IMR-90 (cell line): ENCODE results near the gene CA11. TPM values are rescaled to one million over a fixed set of nuclear protein-coding genes. Genes with fewer than 3 reads are reported as not detected.

Experiments used
- ATAC-seq: fragments of 200-7000 bp; cut with Tn5 transposase; 2 replicates; pipeline ENCODE4 v1.9.1; 2020; ENCODE audit warnings: low read depth, mild to moderate bottlenecking, moderate library complexity
- BruUV-seq: library from RNA; stranded (reverse); fragments of 400-500 nt; replicated peaks from 2 replicates; lab custom pipeline; 2021; lab: Mats Ljungman, UMichigan
- CTCF ChIA-PET: fragments of 300-600 bp; formaldehyde crosslinking; extraction: SDS; loops from one replicate; lab custom pipeline; 2021; ENCODE audit warnings: antibody characterized with exemption; lab: Yijun Ruan, JAX
- POLR2A ChIA-PET: fragments of 300-600 bp; sonication (Branson Sonifier 250); formaldehyde crosslinking; loops from one replicate; lab custom pipeline; 2022; ENCODE audit warnings: antibody characterized with exemption; ENCODE audit not compliant: unreplicated experiment; lab: Charles Lee
- DNase-seq: peaks from one replicate; pipeline ENCODE4 v3.0.0; 2013
- H2AFZ ChIP-seq: replicated peaks from 2 replicates; pipeline ENCODE3; 2013; ENCODE audit warnings: low read length, mild to moderate bottlenecking; ENCODE audit not compliant: poor library complexity
- H2AK5ac ChIP-seq: 2 replicates; pipeline ENCODE4 v1.6.1; 2013; ENCODE audit warnings: low read depth, low read length, inconsistent platforms
- H2AK9ac ChIP-seq: replicated peaks from 2 replicates; pipeline ENCODE3; 2013; ENCODE audit warnings: mild to moderate bottlenecking, low read depth, low read length, moderate library complexity; ENCODE audit not compliant: poor library complexity
- H2BK120ac ChIP-seq: 2 replicates; pipeline ENCODE4 v1.6.1; 2013; ENCODE audit warnings: low read depth, low read length, inconsistent platforms
- H2BK15ac ChIP-seq: 3 replicates; pipeline ENCODE4 v1.6.1; 2013; ENCODE audit warnings: low read depth, low read length, inconsistent platforms
- H2BK20ac ChIP-seq: 2 replicates; pipeline ENCODE4 v1.6.1; 2013; ENCODE audit warnings: low read depth, mild to moderate bottlenecking, inconsistent platforms, low read length, moderate library complexity
- H2BK5ac ChIP-seq: 2 replicates; pipeline ENCODE4 v1.6.1; 2013; ENCODE audit warnings: mild to moderate bottlenecking, low read depth, low read length, inconsistent platforms; ENCODE audit not compliant: poor library complexity, severe bottlenecking
- H3K14ac ChIP-seq: replicated peaks from 2 replicates; pipeline ENCODE4 v1.6.1; 2013; ENCODE audit warnings: low read depth, low read length, inconsistent platforms
- H3K18ac ChIP-seq: 2 replicates; pipeline ENCODE4 v1.6.1; 2013; ENCODE audit warnings: low read depth, low read length, control low read depth
- H3K23ac ChIP-seq: 2 replicates; pipeline ENCODE4 v1.6.1; 2013; ENCODE audit warnings: low read depth, low read length, inconsistent platforms
- H3K27ac ChIP-seq: 2 replicates; pipeline ENCODE4 v1.5.1; 2013; ENCODE audit warnings: mild to moderate bottlenecking, control low read depth, low read length; ENCODE audit not compliant: insufficient read depth
- H3K27me3 ChIP-seq: 2 replicates; pipeline ENCODE4 v1.6.1; 2013; ENCODE audit warnings: low read length; ENCODE audit not compliant: control insufficient read depth, insufficient read depth
- H3K36me3 ChIP-seq: 2 replicates; pipeline ENCODE4 v1.6.1; 2013; ENCODE audit warnings: low read length, mixed read lengths; ENCODE audit not compliant: control insufficient read depth, insufficient read depth
- H3K4ac ChIP-seq: 2 replicates; pipeline ENCODE4 v1.6.1; 2013; ENCODE audit warnings: low read depth, low read length, inconsistent platforms
- H3K4me1 ChIP-seq: 2 replicates; pipeline ENCODE4 v1.6.1; 2013; ENCODE audit warnings: low read length, mixed read lengths; ENCODE audit not compliant: control insufficient read depth, insufficient read depth
- H3K4me2 ChIP-seq: 2 replicates; pipeline ENCODE4 v1.6.1; 2013; ENCODE audit warnings: low read depth, mild to moderate bottlenecking, control low read depth, low read length, moderate library complexity
- H3K4me3 ChIP-seq: 2 replicates; pipeline ENCODE4 v1.5.1; 2013; ENCODE audit warnings: low read depth, mild to moderate bottlenecking, control low read depth, low read length, moderate library complexity; ENCODE audit not compliant: insufficient read depth
- H3K56ac ChIP-seq: 2 replicates; pipeline ENCODE4 v1.6.1; 2013; ENCODE audit warnings: low read length, inconsistent platforms; ENCODE audit not compliant: insufficient read depth; ENCODE audit errors: extremely low read depth
- H3K79me1 ChIP-seq, 2 experiments: 2 replicates each; pipeline ENCODE4 v1.6.1; 2013; ENCODE audit warnings: low read length in 2 of 2, inconsistent platforms in 1 of 2, low read depth in 1 of 2
- H3K9ac ChIP-seq: 2 replicates; pipeline ENCODE4 v1.6.1; 2013; ENCODE audit warnings: low read depth, low read length, control low read depth
- H3K9me1 ChIP-seq: 2 replicates; pipeline ENCODE4 v1.6.1; 2013; ENCODE audit warnings: low read length, inconsistent platforms; ENCODE audit not compliant: insufficient read depth
- H3K9me3 ChIP-seq: 2 replicates; pipeline ENCODE4 v1.6.1; 2013; ENCODE audit warnings: low read length; ENCODE audit not compliant: control insufficient read depth, insufficient read depth
- H4K20me1 ChIP-seq: 2 replicates; pipeline ENCODE4 v1.6.1; 2013; ENCODE audit warnings: low read length, inconsistent platforms; ENCODE audit not compliant: insufficient read depth
- H4K5ac ChIP-seq: 2 replicates; pipeline ENCODE4 v1.6.1; 2013; ENCODE audit warnings: mild to moderate bottlenecking, low read depth, low read length, control low read depth
- H4K8ac ChIP-seq, 2 experiments: 2 replicates each; pipeline ENCODE4 v1.6.1; 2013; ENCODE audit warnings: low read depth in 2 of 2, low read length in 2 of 2, control low read depth in 1 of 2, inconsistent platforms in 1 of 2
- H4K91ac ChIP-seq: 2 replicates; pipeline ENCODE4 v1.6.1; 2013; ENCODE audit warnings: low read depth, low read length, inconsistent platforms; ENCODE audit not compliant: insufficient read depth
- BHLHE40 ChIP-seq: fragments of 150-350 bp; IDR thresholded peaks from 2 replicates; pipeline ENCODE4 v1.6.1; 2016; ENCODE audit warnings: mild to moderate bottlenecking, low read depth, low read length
- CEBPB ChIP-seq: IDR thresholded peaks from 2 replicates; pipeline ENCODE4 v1.6.1; 2012; ENCODE audit warnings: low read depth, low read length, improper control_type of control experiment
- CHD1 ChIP-seq: IDR thresholded peaks from 2 replicates; pipeline ENCODE4 v1.6.1; 2012; ENCODE audit warnings: low read depth, low read length, improper control_type of control experiment
- CTCF ChIP-seq: conservative IDR thresholded peaks from 2 replicates; pipeline ENCODE4 v1.5.1; 2012; ENCODE audit warnings: mild to moderate bottlenecking, low read depth, low read length, improper control_type of control experiment
- FOS ChIP-seq: fragments of 150-350 bp; IDR thresholded peaks from 2 replicates; pipeline ENCODE4 v1.6.1; 2016; ENCODE audit warnings: low read depth, low read length
- MAFK ChIP-seq: IDR thresholded peaks from 2 replicates; pipeline ENCODE4 v1.6.1; 2012; ENCODE audit warnings: low read depth, low read length, improper control_type of control experiment
- MAZ ChIP-seq: IDR thresholded peaks from 2 replicates; pipeline ENCODE4 v1.6.1; 2012; ENCODE audit warnings: low read depth, mild to moderate bottlenecking, low read length, improper control_type of control experiment, moderate library complexity, borderline replicate concordance
- MXI1 ChIP-seq: IDR thresholded peaks from 2 replicates; pipeline ENCODE4 v1.6.1; 2012; ENCODE audit warnings: low read depth, mild to moderate bottlenecking, low read length, moderate library complexity, borderline replicate concordance
- NFE2L2 ChIP-seq: fragments of 150-350 bp; IDR thresholded peaks from 2 replicates; pipeline ENCODE4 v1.6.1; 2016; ENCODE audit warnings: low read depth, mild to moderate bottlenecking, low read length
- POLR2A ChIP-seq: IDR thresholded peaks from 2 replicates; pipeline ENCODE4 v1.6.1; 2012; ENCODE audit warnings: mild to moderate bottlenecking, low read depth, low read length
- RAD21 ChIP-seq: IDR thresholded peaks from 2 replicates; pipeline ENCODE4 v1.6.1; 2012; ENCODE audit warnings: low read length, improper control_type of control experiment
- RCOR1 ChIP-seq: IDR thresholded peaks from 2 replicates; pipeline ENCODE4 v1.6.1; 2012; ENCODE audit warnings: mild to moderate bottlenecking, low read length, improper control_type of control experiment; ENCODE audit not compliant: insufficient replicate concordance
- RFX5 ChIP-seq: IDR thresholded peaks from 2 replicates; pipeline ENCODE4 v1.8.0; 2012; ENCODE audit warnings: low read depth, mild to moderate bottlenecking, low read length, moderate library complexity
- SMC3 ChIP-seq: fragments of 150-350 bp; IDR thresholded peaks from 2 replicates; pipeline ENCODE4 v1.6.1; 2016; ENCODE audit warnings: low read depth, mild to moderate bottlenecking, antibody characterized with exemption, low read length, moderate library complexity
- WGBS, 2 experiments: methylation state at CpG; one replicate each; pipeline versions ENCODE4 v1.1.5 to v1.1.7; 2013; ENCODE audit warnings: missing lambda C conversion rate in 2 of 2; ENCODE audit not compliant: insufficient read length in 1 of 2; ENCODE audit errors: extremely low coverage in 2 of 2; 5-methylcytosine and 5-hydroxymethylcytosine counted together
- dilution Hi-C: fragments of 300-500 bp; cut with HindIII; formaldehyde crosslinking; loops from one replicate; pipeline ENCODE4 v1.14.3; 2018; ENCODE audit warnings: low sequenced_read_pairs; ENCODE audit not compliant: unreplicated experiment
- in situ Hi-C: fragments of 300-500 bp; cut with MboI; formaldehyde crosslinking; loops from 3 replicates; pipeline ENCODE4 v1.14.3; 2019; ENCODE audit warnings: low sequenced_read_pairs, inconsistent platforms, mixed read lengths
- intact Hi-C: fragments of 100-400 bp; cut with micrococcal nuclease; formaldehyde crosslinking; loops from 2 replicates; pipeline ENCODE4 v1.10.0; 2022
- polyA plus RNA-seq, 3 experiments: library from polyadenylated mRNA; depleted of rRNA; stranded (reverse); fragments of >200 nt; gene quantifications; 2 replicates each; pipeline ENCODE4 v1.2.3, GENCODE V29; 2012; ENCODE audit warnings: low replicate concordance in 1 of 3
- total RNA-seq: library from RNA; depleted of rRNA; stranded (reverse); fragments of >200 nt; gene quantifications from 2 replicates; pipeline ENCODE4 v1.2.3, GENCODE V29; 2012
- TF ChIP-seq, protein P1 (sequence below): fragments of 150-350 bp; IDR thresholded peaks from 2 replicates; pipeline ENCODE4 v1.6.1; 2016; ENCODE audit warnings: low read depth, mild to moderate bottlenecking, low read length, moderate library complexity, borderline replicate concordance
- TF ChIP-seq, protein P2 (sequence below): fragments of 150-350 bp; IDR thresholded peaks from 2 replicates; pipeline ENCODE4 v1.6.1; 2017; ENCODE audit warnings: mild to moderate bottlenecking, antibody characterized with exemption, low read length, low read depth

CA11 gene
- total and polyA plus RNA-seq, 2 of the 4 experiments (the other 2 are of a cell fraction) = 1.3 to 2.9 TPM

- Histone ChIP-seq H3K23ac (no peak overlapping the region), H2BK15ac (no peak overlapping the region), H3K9ac (no peak overlapping the region), H4K8ac (no peak overlapping the region), H4K91ac (no peak overlapping the region), H2BK20ac (no peak overlapping the region), H3K9me1 (no peaks in the 10 kb centered on the region), H3K4me1 (no peaks in the 10 kb centered on the region; the same call in 1 of the 2 replicates), H2BK5ac (no peak overlapping the region), H2BK120ac (no peak overlapping the region), H3K79me1 (no peaks in the 10 kb centered on the region), H3K9me3 (no peaks in the 10 kb centered on the region), H4K5ac (no peak overlapping the region), H3K56ac (no peak overlapping the region), H2AK9ac (no peak overlapping the region), H3K4ac (no peak overlapping the region), H3K18ac (no peak overlapping the region), H2AK5ac (peak overlapping the region; percentile 1; the same call in 1 of the 2 replicates), H2AFZ (no peak overlapping the region), H3K4me2 (no peak overlapping the region), H3K27ac (no peak overlapping the region), H3K36me3 (no peaks in the 10 kb centered on the region), H4K20me1 (no peaks in the 10 kb centered on the region), H3K4me3 (no peak overlapping the region), H3K27me3 (no peaks in the 10 kb centered on the region; the same call in 1 of the 2 replicates), H3K14ac (no peak overlapping the region)
- dilution Hi-C loops = no loop called here
- ATAC-seq = no peak
- CTCF ChIA-PET = no interaction called here
- 100% methylated on average over 2 of the region's 5 CpGs; no CpG with 5 or more reads in 1 of the 2 experiments for WGBS, 2 experiments
- no peak for DNase-seq
- intact Hi-C loops = no loop called here
- no TSS peak for BruUV-seq
- in situ Hi-C loops = no loop called here
- POLR2A ChIA-PET = no interaction called here
- TF ChIP-seq BHLHE40 (no peak), NFE2L2 (no peak), CEBPB (no peak), SMC3 (no peak), MAFK (no peak), MAZ (no peak), CTCF (peak; percentile 33), RFX5 (no peak), POLR2A (no peak), MXI1 (no peak), FOS (no peak), RAD21 (peak; percentile 30), RCOR1 (no peak), CHD1 (no peak)
- TF ChIP-seq, protein P1, sequence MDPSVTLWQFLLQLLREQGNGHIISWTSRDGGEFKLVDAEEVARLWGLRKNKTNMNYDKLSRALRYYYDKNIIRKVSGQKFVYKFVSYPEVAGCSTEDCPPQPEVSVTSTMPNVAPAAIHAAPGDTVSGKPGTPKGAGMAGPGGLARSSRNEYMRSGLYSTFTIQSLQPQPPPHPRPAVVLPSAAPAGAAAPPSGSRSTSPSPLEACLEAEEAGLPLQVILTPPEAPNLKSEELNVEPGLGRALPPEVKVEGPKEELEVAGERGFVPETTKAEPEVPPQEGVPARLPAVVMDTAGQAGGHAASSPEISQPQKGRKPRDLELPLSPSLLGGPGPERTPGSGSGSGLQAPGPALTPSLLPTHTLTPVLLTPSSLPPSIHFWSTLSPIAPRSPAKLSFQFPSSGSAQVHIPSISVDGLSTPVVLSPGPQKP = no peak
- TF ChIP-seq, protein P2, sequence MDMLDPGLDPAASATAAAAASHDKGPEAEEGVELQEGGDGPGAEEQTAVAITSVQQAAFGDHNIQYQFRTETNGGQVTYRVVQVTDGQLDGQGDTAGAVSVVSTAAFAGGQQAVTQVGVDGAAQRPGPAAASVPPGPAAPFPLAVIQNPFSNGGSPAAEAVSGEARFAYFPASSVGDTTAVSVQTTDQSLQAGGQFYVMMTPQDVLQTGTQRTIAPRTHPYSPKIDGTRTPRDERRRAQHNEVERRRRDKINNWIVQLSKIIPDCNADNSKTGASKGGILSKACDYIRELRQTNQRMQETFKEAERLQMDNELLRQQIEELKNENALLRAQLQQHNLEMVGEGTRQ = no peak
These were observed 55.0 kb downstream of the CA11 start for GRCh38 chr19:48591021-48591420.
